Measurements from ENCODE around the gene ZNF791. TPM values are rescaled to one million over a fixed set of nuclear protein-coding genes. Genes with fewer than 3 reads are reported as not detected.

The ZNF791 gene
- total RNA-seq, 4 donors from 2014 or later: 18.6 to 31.1 (median 22.5) TPM

- WGBS, 2 donors: 74 to 79% methylated on average over 50 of the region's 50 CpGs
- intact Hi-C loops (cut with DNase I; ENCODE audit: low total_unique reads): no loop called here
- TF ChIP-seq, protein P1, sequence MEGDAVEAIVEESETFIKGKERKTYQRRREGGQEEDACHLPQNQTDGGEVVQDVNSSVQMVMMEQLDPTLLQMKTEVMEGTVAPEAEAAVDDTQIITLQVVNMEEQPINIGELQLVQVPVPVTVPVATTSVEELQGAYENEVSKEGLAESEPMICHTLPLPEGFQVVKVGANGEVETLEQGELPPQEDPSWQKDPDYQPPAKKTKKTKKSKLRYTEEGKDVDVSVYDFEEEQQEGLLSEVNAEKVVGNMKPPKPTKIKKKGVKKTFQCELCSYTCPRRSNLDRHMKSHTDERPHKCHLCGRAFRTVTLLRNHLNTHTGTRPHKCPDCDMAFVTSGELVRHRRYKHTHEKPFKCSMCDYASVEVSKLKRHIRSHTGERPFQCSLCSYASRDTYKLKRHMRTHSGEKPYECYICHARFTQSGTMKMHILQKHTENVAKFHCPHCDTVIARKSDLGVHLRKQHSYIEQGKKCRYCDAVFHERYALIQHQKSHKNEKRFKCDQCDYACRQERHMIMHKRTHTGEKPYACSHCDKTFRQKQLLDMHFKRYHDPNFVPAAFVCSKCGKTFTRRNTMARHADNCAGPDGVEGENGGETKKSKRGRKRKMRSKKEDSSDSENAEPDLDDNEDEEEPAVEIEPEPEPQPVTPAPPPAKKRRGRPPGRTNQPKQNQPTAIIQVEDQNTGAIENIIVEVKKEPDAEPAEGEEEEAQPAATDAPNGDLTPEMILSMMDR (IDR thresholded peaks at IDR 0.05): no peak
- no peak for TF ChIP-seq POLR2A (IDR thresholded peaks at IDR 0.05)
- DNase-seq (ENCODE audit: low spot score in 2 of 2): no peak
- H3K4me3 ChIP-seq (ENCODE audit: low read depth, poor library complexity, severe bottlenecking): no peak overlapping the region
Observed at GRCh38 chr19:12656899-12657571, 46.3 kb downstream of the ZNF791 start.

GRCh38 chr19:12657966-12658365 is 47.2 kb downstream of the ZNF791 start:
- no peak for DNase-seq (ENCODE audit: low spot score in 2 of 2)
- no peak overlapping the region for H3K4me3 ChIP-seq (ENCODE audit: low read depth, poor library complexity, severe bottlenecking)
- intact Hi-C loops (cut with DNase I; ENCODE audit: low total_unique reads): no loop called here
- 91 to 94% methylated on average over 22 of the region's 22 CpGs for WGBS, 2 donors
- TF ChIP-seq POLR2A (IDR thresholded peaks at IDR 0.05): no peak
- TF ChIP-seq, protein P1 (IDR thresholded peaks at IDR 0.05): no peak

GRCh38 chr19:12660980-12661379 is 50.3 kb downstream of the ZNF791 start:
- intact Hi-C loops (cut with DNase I; ENCODE audit: low total_unique reads): no loop called here

DNA sequence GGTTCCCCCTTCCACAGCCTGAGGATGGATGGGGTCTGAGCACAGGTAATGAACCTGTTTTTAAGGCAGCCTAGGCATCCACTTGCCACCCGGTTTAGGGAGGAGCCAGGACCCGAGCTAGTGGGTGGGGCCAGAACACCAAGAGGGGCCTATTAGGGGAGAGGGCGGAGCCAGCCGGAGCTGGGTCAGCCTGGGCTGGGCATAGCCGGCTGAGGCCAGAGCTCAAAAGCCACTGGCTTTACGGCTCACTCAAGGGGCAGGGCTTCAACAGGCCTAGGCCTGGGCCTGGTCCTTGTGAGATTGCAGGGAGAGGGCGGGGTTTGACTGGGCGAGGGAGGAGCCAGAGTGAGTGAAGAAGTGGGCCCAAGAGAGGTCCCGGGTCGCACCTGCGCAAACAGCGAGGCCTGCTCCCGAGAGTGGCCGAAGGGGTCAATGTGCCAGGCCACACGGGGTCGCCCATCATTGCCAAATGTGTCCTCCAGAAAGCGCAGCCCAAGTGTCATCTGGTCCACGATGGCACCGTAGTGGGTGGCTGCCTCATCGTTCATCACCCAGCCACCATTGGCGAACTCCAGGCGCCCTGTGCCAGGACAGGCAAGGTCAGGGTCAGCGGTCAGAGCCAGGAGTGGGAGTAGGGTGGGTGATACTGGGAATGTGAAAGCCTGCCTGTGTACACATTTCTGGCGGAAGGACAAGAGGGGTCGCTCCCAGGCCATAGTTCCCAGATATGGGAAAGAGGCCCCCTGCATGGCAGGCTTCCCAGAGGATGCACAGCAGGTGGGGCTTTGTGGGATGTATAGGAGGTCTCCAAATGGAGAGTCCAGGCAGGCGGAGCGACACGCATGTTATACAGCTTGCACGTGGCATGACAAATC is 53.9 kb downstream of the ZNF791 start:
- WGBS, 2 donors: 81 to 86% methylated on average over 28 of the region's 29 CpGs
- H3K4me3 ChIP-seq (ENCODE audit: low read depth, poor library complexity, severe bottlenecking): no peak overlapping the region
- intact Hi-C loops (cut with DNase I; ENCODE audit: low total_unique reads): no loop called here
- no peak for DNase-seq (ENCODE audit: low spot score in 2 of 2)
- TF ChIP-seq, protein P1 (IDR thresholded peaks at IDR 0.05): no peak
- no peak for TF ChIP-seq POLR2A (IDR thresholded peaks at IDR 0.05)

More at GRCh38 chr19:12660980-12661379, 50.3 kb downstream of the ZNF791 start:
- H3K4me3 ChIP-seq (ENCODE audit: low read depth, poor library complexity, severe bottlenecking): no peak overlapping the region
- WGBS, 2 donors: 93 to 96% methylated on average over 12 of the region's 12 CpGs
- TF ChIP-seq POLR2A (IDR thresholded peaks at IDR 0.05): no peak
- TF ChIP-seq, protein P1 (IDR thresholded peaks at IDR 0.05): no peak
- no peak for DNase-seq (ENCODE audit: low spot score in 2 of 2)

DNA sequence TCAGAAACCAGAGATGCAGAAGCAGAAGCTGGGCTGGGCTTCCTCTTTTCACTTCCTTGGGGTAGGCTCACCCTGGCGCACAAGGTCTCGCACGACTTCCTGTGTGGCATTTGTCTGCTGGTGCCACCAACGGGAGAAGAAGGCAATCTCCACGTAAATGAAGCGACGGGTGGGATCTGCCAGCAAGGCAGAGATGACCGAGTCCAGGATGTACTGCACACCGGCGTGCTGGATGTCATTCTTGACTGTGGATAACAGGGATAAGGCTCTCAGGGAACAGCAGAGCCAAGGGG is 54.5 kb downstream of the ZNF791 start:
- TF ChIP-seq, protein P1 (IDR thresholded peaks at IDR 0.05): no peak
- TF ChIP-seq POLR2A (IDR thresholded peaks at IDR 0.05): no peak
- 83 to 89% methylated on average over 10 of the region's 10 CpGs for WGBS, 2 donors
- no peak overlapping the region for H3K4me3 ChIP-seq (ENCODE audit: low read depth, poor library complexity, severe bottlenecking)
- intact Hi-C loops (cut with DNase I; ENCODE audit: low total_unique reads): no loop called here
- peak in 1 of 2 donors; percentile 64 for DNase-seq (ENCODE audit: low spot score in 2 of 2)

Measured in lower leg skin (tissue), 4 donors.